ENCODE results near the gene PPM1L.
A peak's percentile ranks its signal among the peaks of the same experiment; 100 is the strongest.

Gene PPM1L

GRCh38 chr3:160886421-160886820 is 130.4 kb downstream of the PPM1L start:
- no peak for DNase-seq
- in situ Hi-C loops (cut with HindIII; ENCODE audit: low pct_ligation_motif_present, low pct_unique_long_range_greater_than_20kb, low sequenced_read_pairs): no loop called here

GRCh38 chr3:160893207-160893606 is 137.2 kb downstream of the PPM1L start:
- DNase-seq: no peak
- in situ Hi-C loops (cut with HindIII; ENCODE audit: low pct_ligation_motif_present, low pct_unique_long_range_greater_than_20kb, low sequenced_read_pairs): no loop called here

GRCh38 chr3:160904691-160905090 is 148.7 kb downstream of the PPM1L start:
- no peak for DNase-seq
- in situ Hi-C loops (cut with HindIII; ENCODE audit: low pct_ligation_motif_present, low pct_unique_long_range_greater_than_20kb, low sequenced_read_pairs): no loop called here

GRCh38 chr3:160906646-160907045 is 150.6 kb downstream of the PPM1L start:
- in situ Hi-C loops (cut with HindIII; ENCODE audit: low pct_ligation_motif_present, low pct_unique_long_range_greater_than_20kb, low sequenced_read_pairs): no loop called here
- DNase-seq: no peak

GRCh38 chr3:160909917-160910316 is 153.9 kb downstream of the PPM1L start:
- no peak for DNase-seq
- in situ Hi-C loops (cut with HindIII; ENCODE audit: low pct_ligation_motif_present, low pct_unique_long_range_greater_than_20kb, low sequenced_read_pairs): no loop called here

GRCh38 chr3:160911411-160911810 is 155.4 kb downstream of the PPM1L start:
- DNase-seq: no peak
- in situ Hi-C loops (cut with HindIII; ENCODE audit: low pct_ligation_motif_present, low pct_unique_long_range_greater_than_20kb, low sequenced_read_pairs): no loop called here

- in situ Hi-C loops (cut with HindIII; ENCODE audit: low pct_ligation_motif_present, low pct_unique_long_range_greater_than_20kb, low sequenced_read_pairs): no loop called here
- no peak for DNase-seq
Measured at GRCh38 chr3:160916472-160916871, 160.4 kb downstream of the PPM1L start.

- in situ Hi-C loops (cut with HindIII; ENCODE audit: low pct_ligation_motif_present, low pct_unique_long_range_greater_than_20kb, low sequenced_read_pairs): no loop called here
- no peak for DNase-seq
Measured at GRCh38 chr3:160919942-160920341, 163.9 kb downstream of the PPM1L start.

- in situ Hi-C loops (cut with HindIII; ENCODE audit: low pct_ligation_motif_present, low pct_unique_long_range_greater_than_20kb, low sequenced_read_pairs): no loop called here
- DNase-seq: peak; percentile 41
Measured at GRCh38 chr3:160921020-160921635, 165.1 kb downstream of the PPM1L start.

GRCh38 chr3:160924776-160925175 is 168.7 kb downstream of the PPM1L start:
- in situ Hi-C loops (cut with HindIII; ENCODE audit: low pct_ligation_motif_present, low pct_unique_long_range_greater_than_20kb, low sequenced_read_pairs): no loop called here
- DNase-seq: no peak

GRCh38 chr3:160927620-160928019 is 171.6 kb downstream of the PPM1L start:
- DNase-seq: no peak
- in situ Hi-C loops (cut with HindIII; ENCODE audit: low pct_ligation_motif_present, low pct_unique_long_range_greater_than_20kb, low sequenced_read_pairs): no loop called here

GRCh38 chr3:160928183-160928726 is 172.2 kb downstream of the PPM1L start:
- in situ Hi-C loops (cut with HindIII; ENCODE audit: low pct_ligation_motif_present, low pct_unique_long_range_greater_than_20kb, low sequenced_read_pairs): no loop called here

GRCh38 chr3:160929595-160929994 is 173.6 kb downstream of the PPM1L start:
- in situ Hi-C loops (cut with HindIII; ENCODE audit: low pct_ligation_motif_present, low pct_unique_long_range_greater_than_20kb, low sequenced_read_pairs): no loop called here
- no peak for DNase-seq

More at GRCh38 chr3:160928183-160928726, 172.2 kb downstream of the PPM1L start:
- no peak for DNase-seq

- no peak for DNase-seq
- in situ Hi-C loops (cut with HindIII; ENCODE audit: low pct_ligation_motif_present, low pct_unique_long_range_greater_than_20kb, low sequenced_read_pairs): no loop called here
Measured at GRCh38 chr3:160931474-160931873, 175.4 kb downstream of the PPM1L start.

GRCh38 chr3:160935413-160936095 is 179.5 kb downstream of the PPM1L start:
- no peak for DNase-seq
- in situ Hi-C loops (cut with HindIII; ENCODE audit: low pct_ligation_motif_present, low pct_unique_long_range_greater_than_20kb, low sequenced_read_pairs): no loop called here

- in situ Hi-C loops (cut with HindIII; ENCODE audit: low pct_ligation_motif_present, low pct_unique_long_range_greater_than_20kb, low sequenced_read_pairs): no loop called here
- DNase-seq: peak; percentile 63
Measured at GRCh38 chr3:160941885-160942494, 186.0 kb downstream of the PPM1L start.

- no peak for DNase-seq
- in situ Hi-C loops (cut with HindIII; ENCODE audit: low pct_ligation_motif_present, low pct_unique_long_range_greater_than_20kb, low sequenced_read_pairs): no loop called here
Measured at GRCh38 chr3:160943996-160944395, 188.0 kb downstream of the PPM1L start.

- DNase-seq: no peak
- in situ Hi-C loops (cut with HindIII; ENCODE audit: low pct_ligation_motif_present, low pct_unique_long_range_greater_than_20kb, low sequenced_read_pairs): no loop called here
Measured at GRCh38 chr3:160945336-160945735, 189.3 kb downstream of the PPM1L start.

- in situ Hi-C loops (cut with HindIII; ENCODE audit: low pct_ligation_motif_present, low pct_unique_long_range_greater_than_20kb, low sequenced_read_pairs): no loop called here
- DNase-seq: no peak
Measured at GRCh38 chr3:160948273-160948672, 192.2 kb downstream of the PPM1L start.

GRCh38 chr3:160949460-160949859 is 193.4 kb downstream of the PPM1L start:
- in situ Hi-C loops (cut with HindIII; ENCODE audit: low pct_ligation_motif_present, low pct_unique_long_range_greater_than_20kb, low sequenced_read_pairs): no loop called here

More at GRCh38 chr3:160949460-160949859, 193.4 kb downstream of the PPM1L start:
- DNase-seq: no peak
